NCI-H187 treated with DMSO at 0.1 percent for 48 hours (cell line): ENCODE results near the gene HDAC10.

Experiments used
- DNase-seq: peaks from one replicate; lab custom pipeline; 2025; lab: John Stamatoyannopoulos, UW

HDAC10 gene

DNA sequence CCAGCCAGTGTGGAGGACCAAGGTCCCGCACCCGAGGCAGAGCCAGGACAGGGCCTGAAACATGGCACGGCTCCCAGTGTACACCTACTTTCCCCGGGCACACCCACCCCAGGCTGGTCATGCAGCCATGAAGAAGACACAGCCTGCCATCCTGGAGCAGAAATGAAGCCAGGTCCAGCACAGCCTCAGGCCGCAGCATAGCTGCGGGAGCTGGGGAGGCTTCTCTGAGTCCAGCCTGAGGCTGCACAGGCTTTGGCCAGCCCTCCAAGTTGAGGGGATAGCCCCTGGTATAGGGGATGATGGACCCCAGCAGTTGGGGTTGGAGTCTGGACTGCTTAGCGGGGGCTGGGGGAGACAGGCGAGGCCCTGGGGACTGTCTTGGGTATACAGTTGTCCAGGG lies 2.9 kb upstream of the HDAC10 start:
- DNase-seq, result no peak

DNA sequence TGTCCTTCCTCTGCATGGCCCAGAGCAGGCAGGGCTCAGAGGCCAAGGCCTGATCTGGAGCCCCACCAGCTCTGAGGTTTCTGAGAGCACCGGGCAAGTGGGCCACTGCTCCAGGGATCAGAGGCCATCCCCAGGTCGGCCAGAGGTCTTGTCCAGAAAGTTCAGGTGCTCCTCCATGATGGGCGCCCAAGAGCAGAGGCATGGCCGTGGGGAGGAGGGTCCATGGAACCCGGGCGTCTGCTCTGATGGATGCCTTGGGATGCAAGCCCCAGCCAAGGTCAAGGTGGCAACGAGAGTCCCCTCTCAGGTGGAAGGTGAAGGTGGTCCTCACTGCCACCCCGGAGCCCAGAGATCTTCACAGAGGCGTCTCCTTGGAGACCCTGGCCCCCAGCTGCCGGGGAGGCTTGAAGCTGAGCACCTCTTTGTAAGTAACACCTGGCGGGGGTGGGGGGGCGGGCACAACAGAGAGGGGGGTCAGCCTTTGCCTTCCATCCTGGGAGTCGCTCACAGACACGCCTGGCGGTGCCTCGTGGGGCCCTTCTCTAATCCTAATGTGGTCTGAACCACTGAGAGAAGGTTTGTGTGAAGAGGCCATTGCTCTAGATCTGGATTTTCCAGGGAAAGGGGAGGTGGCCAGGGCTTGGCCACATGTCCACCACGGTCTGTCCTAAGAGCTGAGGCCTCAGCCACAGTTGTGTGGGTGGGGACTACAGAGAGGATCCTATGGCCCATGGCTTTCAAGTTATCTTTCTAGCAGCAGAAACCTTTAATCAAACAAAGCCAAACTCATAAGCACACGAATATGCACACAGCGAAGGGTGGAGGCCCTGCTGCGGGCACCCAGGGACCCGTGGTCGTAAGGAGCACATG lies 2.2 kb upstream of the HDAC10 start:
- DNase-seq, result no peak

DNA sequence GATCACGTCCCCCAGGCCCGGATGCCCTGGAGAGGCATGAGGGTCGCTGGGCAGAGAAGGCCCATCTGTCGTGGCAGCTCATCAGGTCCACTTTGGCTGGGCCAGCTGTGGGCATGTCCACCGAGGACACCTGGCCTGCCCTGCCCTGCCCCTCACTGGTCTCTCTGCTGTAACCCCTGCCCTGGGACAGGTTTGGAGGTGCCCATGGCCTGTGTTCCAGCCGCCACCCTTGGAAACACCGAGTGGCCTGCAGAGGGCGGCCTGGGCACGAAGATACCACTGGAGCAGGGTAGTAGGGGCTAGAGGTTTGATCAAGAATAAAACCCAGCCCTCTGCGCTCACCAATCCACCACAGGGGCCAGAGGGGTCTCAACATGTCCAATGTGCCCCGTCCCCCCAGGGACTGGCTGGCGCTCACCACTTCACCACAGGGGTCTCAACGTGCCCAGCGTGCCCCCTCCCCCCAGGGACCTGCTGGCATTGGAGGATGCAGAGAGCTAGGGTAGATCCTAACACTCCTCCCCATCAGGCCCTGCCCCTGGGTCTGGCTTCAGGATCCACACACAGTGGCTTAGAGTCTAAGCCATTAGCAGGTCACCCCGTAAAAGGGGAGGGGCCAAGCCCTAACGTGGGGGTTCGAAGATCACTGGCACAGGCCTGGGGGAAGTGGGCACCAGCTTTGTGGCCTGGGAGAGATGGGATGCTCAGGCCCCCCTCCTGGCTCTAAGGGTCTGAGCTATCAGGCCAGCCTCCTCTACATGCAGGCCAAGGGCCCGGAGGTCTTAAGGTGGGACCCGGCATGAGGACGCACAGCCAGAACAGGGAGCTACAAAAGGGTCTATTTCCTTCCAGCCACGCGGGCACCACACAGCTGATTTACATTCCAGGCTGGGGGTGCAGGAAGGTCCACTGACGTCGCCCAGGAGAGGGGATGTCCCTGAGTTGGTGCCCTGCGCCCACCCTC lies 1.3 kb upstream of the HDAC10 start:
- no peak for DNase-seq

DNA sequence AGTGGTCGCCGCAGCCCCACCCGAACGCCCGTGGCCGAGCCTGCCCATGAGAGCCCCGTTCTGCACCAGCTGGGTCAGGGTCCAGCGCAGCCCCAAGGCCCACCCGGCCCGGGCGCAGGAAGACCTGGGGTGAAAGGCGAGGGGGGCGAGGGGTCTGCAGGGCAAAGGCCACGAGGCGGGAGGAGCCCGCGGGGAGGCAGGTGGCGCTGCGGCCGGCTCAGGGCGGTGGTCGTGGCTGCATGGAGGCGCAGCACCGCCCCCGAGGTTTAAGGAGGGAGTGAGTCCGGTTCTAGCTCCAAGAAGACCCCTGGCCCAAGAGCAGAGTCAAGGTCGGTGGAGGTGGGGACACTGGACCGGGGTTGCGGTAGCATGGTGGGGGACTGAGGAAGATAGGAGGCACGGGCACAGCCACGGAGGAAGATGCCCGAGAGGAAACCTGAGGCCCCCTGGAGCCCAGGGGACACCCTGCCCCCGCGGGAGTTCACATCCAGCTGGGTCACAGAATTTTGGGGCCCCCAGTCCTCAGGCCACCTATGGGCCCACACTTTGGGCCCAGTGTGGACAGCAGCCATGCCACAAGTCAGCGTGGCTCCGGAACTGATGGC lies 514 bp upstream of the HDAC10 start:
- DNase-seq, result no peak

DNA sequence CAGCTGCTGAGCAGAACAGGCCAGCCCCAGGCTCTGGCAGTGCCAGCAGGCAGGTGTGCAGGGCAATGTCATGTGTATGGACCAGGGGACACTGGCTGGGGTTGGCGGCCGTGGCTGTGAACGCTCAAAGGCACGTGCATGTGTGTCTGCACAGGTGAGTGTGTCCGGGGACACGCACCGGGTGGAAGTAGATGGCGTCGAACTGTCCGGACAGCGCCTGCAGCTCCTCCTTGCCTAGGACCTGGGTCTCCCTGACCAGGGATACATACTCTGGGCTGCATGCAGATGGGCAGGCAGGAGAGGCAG lies 863 bp downstream of the HDAC10 start:
- DNase-seq, result no peak

DNA sequence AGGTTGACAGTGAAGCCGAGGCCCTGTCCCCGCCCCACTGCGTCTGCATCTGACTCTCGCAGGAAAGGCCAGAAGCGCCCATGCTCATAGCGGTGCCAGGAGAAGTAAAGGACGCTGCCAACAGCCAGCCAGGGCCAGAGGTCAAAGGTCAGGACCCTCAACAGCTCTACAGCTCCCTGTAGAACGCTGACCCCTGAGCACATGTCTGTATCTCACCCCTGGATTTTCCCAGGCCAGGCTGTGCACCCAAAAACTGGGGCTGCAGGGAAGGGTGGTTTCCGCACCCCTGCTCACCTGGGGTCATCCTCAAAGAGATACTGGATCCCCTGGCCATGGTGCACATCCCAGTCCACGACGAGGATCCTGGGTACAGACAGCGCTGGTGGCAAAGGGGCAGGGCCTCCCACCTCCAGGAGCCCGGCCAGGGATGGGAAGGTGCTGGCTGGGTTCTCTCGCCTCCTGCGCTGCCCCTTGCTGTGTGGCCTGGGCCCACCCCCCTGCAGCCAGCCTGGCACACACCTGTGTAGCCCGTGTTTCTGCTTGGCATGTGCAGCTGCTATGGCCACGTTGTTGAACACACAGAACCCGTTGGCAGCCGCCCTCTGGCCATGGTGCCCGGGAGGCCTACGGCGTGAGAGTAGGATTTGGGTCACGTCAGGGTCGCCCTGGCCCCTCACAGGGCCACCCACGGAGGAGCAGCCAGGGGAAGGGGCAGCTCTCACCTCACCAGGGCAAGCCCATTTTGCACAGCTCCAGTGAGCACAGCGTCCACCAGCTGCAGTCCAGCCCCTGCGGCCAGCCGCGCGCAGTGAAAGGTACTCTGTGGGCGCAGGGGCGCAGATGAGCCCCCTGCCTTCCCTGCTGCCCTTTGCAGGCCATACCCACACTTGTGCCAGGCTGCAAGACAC lies 1.5 kb downstream of the HDAC10 start:
- DNase-seq, result no peak

DNA sequence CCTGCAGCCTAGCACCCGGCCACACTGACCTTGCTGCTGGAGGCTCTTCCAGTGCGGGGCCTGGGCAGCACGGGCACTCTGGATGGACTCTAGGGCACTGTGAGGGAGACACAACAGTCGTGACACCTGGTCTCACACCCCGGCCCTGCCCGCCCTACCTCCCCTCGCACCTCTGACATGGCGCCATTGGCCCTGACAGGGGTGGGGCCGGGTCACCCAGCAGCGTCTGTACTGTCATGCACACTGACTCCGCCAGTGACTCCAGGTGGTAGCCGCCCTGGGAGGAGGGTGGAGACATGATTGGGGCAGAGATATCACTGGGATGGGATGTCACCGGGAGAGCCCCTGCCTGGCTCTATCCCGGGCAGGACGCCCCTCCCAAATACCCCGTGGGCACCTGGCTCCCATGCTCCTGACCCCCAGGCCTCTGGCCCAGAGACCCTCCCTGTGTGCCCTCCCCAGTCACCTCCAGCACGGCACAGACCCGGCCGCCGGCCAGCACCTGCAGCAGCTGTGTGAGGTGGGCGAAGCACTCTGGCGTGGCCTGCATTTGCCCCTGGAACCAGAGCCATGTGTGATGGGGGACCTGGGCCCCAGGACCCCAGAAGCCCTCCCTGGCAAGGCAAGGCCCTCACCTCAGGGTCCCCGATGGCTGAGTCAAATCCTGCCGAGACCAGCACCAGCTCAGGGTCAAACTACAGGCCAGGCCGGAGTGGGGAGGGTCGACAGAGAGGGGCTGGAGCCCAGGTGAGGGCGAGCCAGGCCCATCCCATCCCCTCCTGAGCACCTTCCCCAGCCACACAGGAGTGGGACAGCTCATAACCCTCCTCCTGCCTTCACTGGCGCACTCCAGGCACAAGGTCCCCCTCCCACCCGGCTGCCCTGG lies 2.6 kb downstream of the HDAC10 start:
- DNase-seq, result no peak

DNA sequence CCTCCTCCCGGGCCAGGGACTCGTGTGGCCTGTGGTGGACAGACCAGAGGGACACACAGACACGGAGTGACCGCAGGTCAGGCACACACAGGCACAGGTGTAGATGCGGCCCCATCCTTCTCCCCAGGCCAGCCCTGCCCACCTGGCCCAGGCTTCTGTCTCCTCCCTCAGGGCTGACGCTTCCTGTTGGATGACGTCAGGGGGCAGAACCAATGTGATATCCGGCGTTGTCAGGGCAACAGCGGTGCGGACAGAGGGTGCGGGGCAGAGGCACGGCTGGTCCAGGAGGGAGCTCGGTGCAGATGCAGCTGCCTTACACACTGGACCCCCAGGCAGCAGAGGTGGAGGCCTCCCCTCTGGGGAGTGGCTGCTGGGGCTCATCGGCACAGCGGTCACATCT lies 3.3 kb downstream of the HDAC10 start:
- DNase-seq, result no peak

DNA sequence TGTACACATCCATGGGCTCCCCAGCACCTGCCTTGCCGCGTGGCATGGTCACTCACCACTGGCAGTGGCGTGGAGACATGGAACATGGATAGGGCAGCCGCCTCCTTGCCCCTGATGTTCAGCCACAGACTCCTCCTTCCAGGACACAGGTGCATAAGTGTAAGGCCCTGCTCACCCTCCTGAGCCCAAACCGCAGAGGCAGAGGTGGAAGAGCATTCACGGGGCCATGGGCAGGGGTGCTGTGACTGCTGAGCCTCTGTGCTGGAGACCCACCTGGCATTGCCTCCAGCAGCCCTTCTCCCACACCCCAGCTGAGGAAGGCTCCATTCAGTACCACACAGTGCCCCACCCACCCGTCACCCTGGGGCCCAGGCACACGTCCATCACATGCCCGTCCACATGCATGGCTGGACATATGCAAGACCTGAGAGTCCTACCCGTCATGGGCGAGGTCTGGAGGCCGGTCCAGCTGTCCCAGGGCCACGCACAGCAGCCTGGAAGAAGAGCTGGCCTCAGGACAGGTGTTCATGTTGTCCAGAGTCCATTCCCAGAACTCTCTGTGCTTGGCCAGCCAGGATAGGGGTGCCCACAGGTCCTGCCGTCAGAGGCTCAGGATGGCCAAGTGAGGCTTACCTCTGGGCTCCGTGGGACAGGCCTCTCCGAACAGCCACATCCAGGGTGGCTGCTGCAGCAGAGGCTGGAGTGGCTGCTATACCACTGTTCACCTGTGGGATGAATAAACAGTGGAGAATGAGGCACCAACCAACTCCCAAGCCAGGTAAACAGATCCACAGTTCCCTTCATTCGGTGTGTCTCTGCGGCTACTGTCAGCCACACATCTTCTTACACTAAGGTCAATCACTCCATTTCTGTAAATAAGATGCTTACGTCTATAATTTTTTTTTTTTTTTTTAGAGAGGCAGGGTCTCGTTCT lies 4.6 kb downstream of the HDAC10 start:
- DNase-seq, result no peak

DNA sequence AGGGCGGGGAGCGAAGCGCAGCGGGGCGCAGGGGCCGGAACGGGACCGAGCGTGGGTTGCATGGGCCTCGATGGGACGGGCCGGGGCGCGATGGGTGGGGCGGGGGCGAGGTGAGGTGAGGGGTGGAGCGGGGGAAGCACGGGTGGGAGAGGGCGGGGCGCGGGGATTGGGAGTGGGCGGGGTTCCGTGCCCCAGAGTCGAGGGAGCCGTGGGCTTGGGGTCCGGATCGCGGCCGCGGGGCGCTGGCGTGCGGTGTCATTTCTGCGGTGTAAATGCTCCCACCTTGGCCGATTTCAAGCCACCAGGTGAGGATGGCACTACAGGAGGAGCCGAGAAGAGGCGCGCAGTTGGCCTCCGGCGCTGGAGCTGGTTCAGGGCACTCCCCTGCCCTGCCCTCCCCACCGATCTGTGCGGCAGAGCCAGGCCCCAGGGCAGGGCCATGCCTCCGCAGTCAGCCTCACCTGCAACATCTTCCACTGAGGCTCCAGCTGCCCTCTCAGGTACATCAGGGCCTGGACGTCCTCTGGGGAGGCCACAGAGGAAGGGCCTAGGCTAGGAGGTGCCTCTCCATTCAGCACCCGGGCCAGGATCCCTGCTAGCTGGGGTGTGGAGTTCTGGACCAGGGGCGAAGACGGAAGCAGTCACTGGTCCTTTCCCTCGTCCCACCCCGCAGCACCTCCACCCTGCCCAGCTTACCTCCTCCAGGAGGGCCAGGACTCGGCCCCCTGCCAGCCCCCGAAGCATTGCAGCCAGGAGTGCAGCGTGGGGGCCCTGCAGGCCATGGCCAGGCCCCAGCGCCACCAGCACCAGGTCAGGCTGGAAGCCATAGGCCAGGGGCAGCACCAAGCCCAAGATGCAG lies 5.6 kb downstream of the HDAC10 start:
- no peak for DNase-seq

DNA sequence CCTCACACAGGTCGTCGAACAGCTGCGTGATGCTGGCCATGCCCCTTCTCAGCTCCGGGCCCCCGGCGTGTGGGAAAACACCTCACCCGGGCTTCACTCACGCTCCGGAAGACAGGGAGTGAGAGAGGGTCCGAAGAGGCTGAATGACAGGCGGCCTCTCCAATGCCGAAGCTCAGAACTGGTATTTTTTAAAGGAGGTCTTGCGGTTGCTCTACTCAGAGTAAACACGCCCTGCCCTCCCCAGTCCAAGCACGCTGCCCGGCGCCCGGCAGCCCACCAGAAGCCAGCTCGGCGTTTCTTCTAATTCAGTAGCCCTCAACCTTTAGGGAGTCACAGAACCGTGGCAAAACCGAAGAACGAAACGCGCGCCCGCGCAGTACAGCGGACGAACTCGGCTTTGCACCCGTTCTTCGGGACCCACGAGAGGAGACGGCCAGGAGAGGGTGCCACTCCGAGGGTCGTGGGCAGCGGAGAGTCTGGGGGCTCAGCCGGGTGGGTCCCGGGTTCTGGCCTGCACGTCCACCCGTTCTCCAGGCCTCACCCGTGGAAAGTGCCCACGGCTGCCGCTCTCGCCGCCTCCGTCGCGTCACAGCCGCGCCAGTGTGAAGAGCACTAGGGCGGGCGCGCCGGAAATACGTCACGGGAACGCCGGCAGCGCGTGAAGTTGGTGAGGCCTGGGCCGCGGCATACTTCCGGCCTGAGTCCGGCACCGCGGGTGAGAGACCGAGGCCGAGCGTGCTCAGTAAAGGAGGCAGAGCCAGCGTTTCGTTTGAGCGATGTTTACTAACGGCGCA lies 6.4 kb downstream of the HDAC10 start, which contains the start of gene TUBGCP6:
TUBGCP6 (minus strand) TSS at position 604 of the 794 bp plus-strand sequence; CDS start at position 40, 564 bp downstream.
- DNase-seq, result no peak

DNA sequence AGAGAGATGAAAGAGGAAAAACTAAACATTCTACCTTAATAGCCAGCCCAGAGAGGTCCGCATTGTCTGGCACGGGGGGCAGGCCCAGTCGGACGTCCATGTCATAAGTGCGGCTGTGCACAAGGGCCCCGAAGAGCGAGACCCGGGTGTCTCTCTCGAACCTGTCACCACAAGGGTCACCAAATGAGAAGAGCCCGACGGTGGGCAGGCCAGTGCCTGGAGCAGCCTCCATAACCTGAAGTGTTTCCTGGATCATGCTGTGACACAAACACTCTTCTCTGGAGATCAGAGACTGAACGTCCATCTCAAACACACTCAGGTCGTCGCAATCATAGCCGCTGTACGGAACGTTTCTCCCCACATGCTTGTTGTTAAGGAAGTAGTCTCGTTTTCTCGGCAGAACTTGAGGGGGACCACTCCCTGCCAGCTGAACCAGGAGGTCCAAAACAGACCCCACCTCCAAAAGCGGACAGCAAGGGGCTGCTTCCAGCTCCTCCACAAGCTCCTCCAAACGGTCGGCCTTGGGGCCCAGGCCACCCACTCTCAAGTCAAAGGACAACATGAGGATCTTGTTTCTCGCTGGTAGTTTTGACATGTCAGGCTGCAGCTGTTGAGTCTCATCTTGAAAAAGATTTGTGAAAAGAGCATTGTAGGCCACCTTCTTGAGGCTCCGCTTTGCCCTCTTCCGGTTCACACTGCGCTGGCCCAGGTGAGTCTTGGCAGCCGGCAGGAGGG lies 7.2 kb downstream of the HDAC10 start:
- no peak for DNase-seq

DNA sequence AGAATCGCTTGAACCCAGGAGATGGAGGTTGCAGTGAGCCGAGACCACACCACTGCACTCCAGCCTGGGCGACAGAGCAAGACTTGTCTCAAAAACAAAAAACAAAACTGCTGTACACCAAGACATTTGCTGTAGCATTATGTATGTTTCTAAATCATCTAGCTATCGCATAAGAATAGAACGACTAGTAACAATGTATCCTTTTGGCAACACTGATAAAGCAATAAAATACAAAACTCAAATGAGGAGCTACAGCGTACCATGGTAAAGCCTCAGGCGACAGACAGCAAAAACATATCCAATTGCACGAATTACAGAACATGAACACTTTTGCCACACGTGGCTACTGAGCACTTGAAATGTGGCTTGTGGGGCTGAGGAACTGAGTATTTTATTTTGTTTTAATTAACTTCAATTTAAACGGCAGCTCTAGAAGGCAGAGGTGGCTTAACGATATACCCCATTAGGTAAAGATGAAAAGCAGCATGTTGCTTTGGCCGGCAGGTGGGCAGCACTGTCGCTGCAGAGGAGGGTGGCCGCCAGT lies 8.6 kb downstream of the HDAC10 start:
- no peak for DNase-seq

DNA sequence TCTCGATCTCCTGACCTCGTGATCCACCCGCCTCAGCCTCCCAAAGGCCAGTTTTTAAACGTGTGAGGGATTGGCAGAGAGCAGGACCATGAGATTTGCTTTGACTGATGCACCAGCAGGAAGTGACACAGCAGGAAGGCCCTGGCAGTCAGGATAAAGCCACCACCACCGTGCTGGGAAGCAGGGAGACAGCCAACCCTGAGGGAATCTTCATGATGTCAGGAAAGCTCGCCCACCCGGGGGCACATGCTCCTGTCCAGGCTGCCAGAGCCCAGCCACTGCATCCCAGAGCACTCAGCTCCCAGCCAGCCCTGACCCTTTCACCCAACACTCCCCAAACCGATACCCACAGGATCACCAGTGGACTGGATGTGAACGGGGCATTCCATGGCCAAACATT lies 12.3 kb downstream of the HDAC10 start:
- DNase-seq, result no peak

DNA sequence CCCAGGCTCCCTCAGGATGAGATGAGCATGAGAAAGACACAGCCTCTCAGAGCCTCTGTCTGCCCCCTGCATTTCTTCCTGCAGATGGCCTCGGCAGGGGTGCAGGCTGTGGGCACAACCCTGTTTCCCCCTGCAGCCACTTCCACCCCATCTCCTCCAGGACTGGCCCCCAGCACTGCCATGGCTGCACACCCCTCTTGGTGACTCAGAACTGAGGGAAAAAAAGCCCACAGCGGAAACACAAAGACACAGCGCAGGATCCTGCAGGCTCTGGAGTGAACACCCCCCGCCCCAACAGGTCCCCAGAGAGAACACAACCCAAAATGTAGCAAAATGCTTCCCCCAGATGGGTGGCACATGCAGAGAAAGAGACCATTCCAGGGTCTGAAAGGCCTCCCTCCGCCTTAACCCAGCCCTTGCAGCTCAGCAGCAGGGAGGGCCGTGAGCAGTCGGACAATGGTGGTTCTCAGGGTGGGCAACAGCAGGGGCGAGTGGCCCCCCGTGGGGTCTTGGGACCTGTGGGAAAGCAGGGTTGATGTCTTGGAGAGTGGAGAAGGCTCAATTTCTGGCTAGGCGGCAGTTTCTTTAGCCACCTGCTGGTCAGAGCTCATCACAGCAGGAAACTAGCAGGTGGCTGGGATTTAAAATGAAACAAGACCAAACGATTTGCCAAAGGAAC lies 14.2 kb downstream of the HDAC10 start:
- no peak for DNase-seq

DNA sequence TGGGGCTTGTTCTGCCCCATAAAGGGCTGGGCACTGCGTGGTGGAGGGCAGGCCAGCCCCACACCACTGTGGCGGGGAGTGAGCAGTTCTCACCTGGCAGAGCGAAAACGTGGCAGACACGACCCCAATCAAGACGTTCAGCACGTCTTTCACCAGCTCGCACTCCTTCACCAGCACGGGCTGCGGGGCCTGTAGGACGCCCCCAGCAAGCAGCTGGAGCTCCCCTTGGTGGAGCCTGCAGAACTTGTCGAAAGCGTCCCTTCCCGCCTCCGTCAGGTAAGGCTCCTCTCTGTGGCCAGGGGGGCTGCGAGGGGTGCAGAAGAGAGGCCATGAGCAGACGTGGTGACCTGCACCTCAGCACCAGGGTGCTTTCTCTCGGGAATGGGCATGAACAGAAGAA lies 17.8 kb downstream of the HDAC10 start:
- DNase-seq, result no peak
